Measurements from ENCODE around the gene TRIM2. TPM values are rescaled to one million over a fixed set of nuclear protein-coding genes. Genes with fewer than 3 reads are reported as not detected.

Gene TRIM2
- total and polyA plus RNA-seq, 9 donors: 9.5 to 57.5 (median 44.4) TPM

- Histone ChIP-seq H3K9me3 (no peaks in the 10 kb centered on the region), H3K27me3 (no peaks in the 10 kb centered on the region), H3K4me3 (no peak overlapping the region), H3K4me1 (ENCODE audit: insufficient read depth) (peaks cover 2% of the 10 kb centered on the region), H3K27ac (no peak overlapping the region), H3K36me3 (no peaks in the 10 kb centered on the region)
- no peak for DNase-seq
- 76 to 100% (median 99%) methylated on average over 2 of the region's 2 CpGs for WGBS, 3 donors
- intact Hi-C loops (cut with DNase I): no loop called here
- no peak for TF ChIP-seq EP300 (IDR thresholded peaks at IDR 0.05)
Measured at GRCh38 chr4:153271820-153272219, 67.6 kb downstream of the TRIM2 start.

- H3K27ac ChIP-seq: no peak overlapping the region
- H3K27me3 ChIP-seq: no peaks in the 10 kb centered on the region
- no peaks in the 10 kb centered on the region for H3K4me1 ChIP-seq (ENCODE audit: insufficient read depth)
- H3K36me3 ChIP-seq: no peaks in the 10 kb centered on the region
- intact Hi-C loops (cut with DNase I): no loop called here
- TF ChIP-seq CTCF (IDR thresholded peaks at IDR 0.05) (no peak), EP300 (IDR thresholded peaks at IDR 0.05) (no peak), POLR2A (IDR thresholded peaks at IDR 0.05) (no peak)
- no peak overlapping the region for H3K4me3 ChIP-seq
- DNase-seq: no peak
- H3K9me3 ChIP-seq: no peaks in the 10 kb centered on the region
- WGBS, 3 donors: 95 to 96% (median 96%) methylated on average over 1 of the region's 1 CpG
Measured at GRCh38 chr4:153273751-153274150, 69.5 kb downstream of the TRIM2 start.

- Histone ChIP-seq H3K27me3 (no peaks in the 10 kb centered on the region), H3K4me1 (ENCODE audit: insufficient read depth) (no peaks in the 10 kb centered on the region), H3K36me3 (no peaks in the 10 kb centered on the region), H3K9me3 (no peaks in the 10 kb centered on the region), H3K4me3 (no peak overlapping the region), H3K27ac (no peak overlapping the region)
- no peak for DNase-seq
- intact Hi-C loops (cut with DNase I): no loop called here
- no peak for TF ChIP-seq EP300 (IDR thresholded peaks at IDR 0.05)
- no peak for TF ChIP-seq CTCF (IDR thresholded peaks at IDR 0.05)
- TF ChIP-seq POLR2A (IDR thresholded peaks at IDR 0.05): no peak
- WGBS, 3 donors: 83 to 89% (median 88%) methylated on average over 2 of the region's 2 CpGs
Measured at GRCh38 chr4:153274967-153275366, 70.7 kb downstream of the TRIM2 start.

- Histone ChIP-seq H3K9me3 (no peaks in the 10 kb centered on the region), H3K4me1 (ENCODE audit: insufficient read depth) (no peaks in the 10 kb centered on the region), H3K27me3 (no peaks in the 10 kb centered on the region), H3K27ac (no peak overlapping the region), H3K36me3 (no peaks in the 10 kb centered on the region), H3K4me3 (no peak overlapping the region)
- intact Hi-C loops (cut with DNase I): no loop called here
- 88 to 93% (median 89%) methylated on average over 13 of the region's 13 CpGs for WGBS, 3 donors
- DNase-seq: no peak
- TF ChIP-seq CTCF (IDR thresholded peaks at IDR 0.05) (no peak), POLR2A (IDR thresholded peaks at IDR 0.05) (no peak), EP300 (IDR thresholded peaks at IDR 0.05) (no peak)
Measured at GRCh38 chr4:153275380-153276276, 71.4 kb downstream of the TRIM2 start.

GRCh38 chr4:153276971-153277370 lies 72.7 kb downstream of the TRIM2 start:
- peak in 1 of 5 donors; percentile 60 for DNase-seq
- no peaks in the 10 kb centered on the region for H3K9me3 ChIP-seq
- TF ChIP-seq CTCF (IDR thresholded peaks at IDR 0.05) (no peak), POLR2A (IDR thresholded peaks at IDR 0.05) (no peak), EP300 (IDR thresholded peaks at IDR 0.05) (no peak)
- H3K4me3 ChIP-seq: no peak overlapping the region
- H3K4me1 ChIP-seq (ENCODE audit: insufficient read depth): no peaks in the 10 kb centered on the region
- intact Hi-C loops (cut with DNase I): no loop called here
- no peaks in the 10 kb centered on the region for H3K36me3 ChIP-seq
- H3K27me3 ChIP-seq: no peaks in the 10 kb centered on the region
- WGBS, 3 donors: 55 to 60% (median 57%) methylated on average over 3 of the region's 3 CpGs
- H3K27ac ChIP-seq: no peak overlapping the region
